PC-3 (cell line): ENCODE results near the gene CERKL. TPM values are rescaled to one million over a fixed set of nuclear protein-coding genes. Genes with fewer than 3 reads are reported as not detected.

ENCODE experiments used
- ATAC-seq: fragments of 200-7000 bp; cut with Tn5 transposase; 2 replicates; pipeline ENCODE4 v1.9.1; 2020; ENCODE audit warnings: mild to moderate bottlenecking, moderate library complexity
- BruUV-seq: library from RNA; stranded (reverse); fragments of 400-500 nt; replicated peaks from 2 replicates; lab custom pipeline; 2021; lab: Mats Ljungman, UMichigan
- CTCF ChIA-PET: fragments of 300-600 bp; sonication (Branson Sonifier 250); formaldehyde crosslinking; loops from one replicate; lab custom pipeline; 2022; ENCODE audit warnings: antibody characterized with exemption; lab: Charles Lee
- POLR2A ChIA-PET: fragments of 300-600 bp; sonication (Branson Sonifier 250); formaldehyde crosslinking; loops from one replicate; lab custom pipeline; 2022; ENCODE audit warnings: antibody characterized with exemption; ENCODE audit not compliant: unreplicated experiment; lab: Charles Lee
- DNase-seq: peaks from one replicate; pipeline ENCODE4 v3.0.0-alpha.2; 2015
- H2AFZ ChIP-seq: fragments of 300-600 bp; sonication (generic); 2 replicates; pipeline ENCODE4 v1.6.0; 2016; ENCODE audit warnings: antibody characterized with exemption, low read length
- H3F3A ChIP-seq: fragments of 300-600 bp; sonication (generic); one replicate; pipeline ENCODE4 v1.6.0; 2017; ENCODE audit warnings: antibody characterized with exemption, low read length, control low read depth, mild to moderate bottlenecking; ENCODE audit not compliant: unreplicated experiment
- H3K27ac ChIP-seq: fragments of 300-600 bp; sonication (generic); 2 replicates; pipeline ENCODE4 v1.5.1; 2016; ENCODE audit warnings: mild to moderate bottlenecking, low read length
- H3K27me3 ChIP-seq: fragments of 300-600 bp; sonication (generic); 2 replicates; pipeline ENCODE4 v1.6.1; 2016; ENCODE audit warnings: low read length, mixed read lengths
- H3K36me3 ChIP-seq: fragments of 300-600 bp; sonication (generic); 2 replicates; pipeline ENCODE4 v1.6.1; 2016; ENCODE audit warnings: low read depth, mixed run types, low read length, mixed read lengths
- H3K4me1 ChIP-seq: fragments of 300-600 bp; sonication (generic); 2 replicates; pipeline ENCODE4 v1.5.1; 2016; ENCODE audit warnings: low read length; ENCODE audit not compliant: insufficient read depth
- H3K4me2 ChIP-seq: fragments of 300-600 bp; sonication (generic); 2 replicates; pipeline ENCODE4 v1.6.0; 2016; ENCODE audit warnings: low read length
- H3K4me3 ChIP-seq: fragments of 300-600 bp; sonication (generic); 2 replicates; pipeline ENCODE4 v1.5.1; 2016; ENCODE audit warnings: mild to moderate bottlenecking, low read length, mixed read lengths
- H3K79me2 ChIP-seq: fragments of 300-600 bp; sonication (generic); 2 replicates; pipeline ENCODE4 v1.6.1; 2017; ENCODE audit warnings: low read length, mixed read lengths
- H3K9ac ChIP-seq: fragments of 300-600 bp; sonication (generic); 2 replicates; pipeline ENCODE4 v1.6.0; 2016; ENCODE audit warnings: mild to moderate bottlenecking, low read length
- H3K9me2 ChIP-seq: fragments of 300-600 bp; sonication (generic); replicated peaks from 2 replicates; pipeline ENCODE4 v1.6.1; 2016; ENCODE audit warnings: mixed run types, low read length, mixed read lengths
- H3K9me3 ChIP-seq: fragments of 300-600 bp; sonication (generic); 2 replicates; pipeline ENCODE4 v1.6.1; 2016; ENCODE audit warnings: low read length, mixed read lengths
- H4K20me1 ChIP-seq: fragments of 300-600 bp; sonication (generic); 2 replicates; pipeline ENCODE4 v1.6.1; 2016; ENCODE audit warnings: low read length, mixed read lengths
- CTCF ChIP-seq: fragments of 300-600 bp; sonication (generic); conservative IDR thresholded peaks from 2 replicates; pipeline ENCODE4 v1.5.1; 2017; ENCODE audit warnings: antibody characterized with exemption, low read depth, mild to moderate bottlenecking, low read length
- EZH2 ChIP-seq: fragments of 300-600 bp; sonication (generic); IDR thresholded peaks from one replicate; pipeline ENCODE4 v1.6.1; 2017; ENCODE audit warnings: antibody characterized with exemption, mild to moderate bottlenecking, low read length; ENCODE audit not compliant: unreplicated experiment
- EZH2phosphoT487 ChIP-seq: fragments of 300-600 bp; sonication (generic); IDR thresholded peaks from 2 replicates; pipeline ENCODE4 v1.6.1; 2018; ENCODE audit warnings: mild to moderate bottlenecking, antibody characterized with exemption, low read length, borderline replicate concordance
- intact Hi-C: fragments of 100-400 bp; cut with micrococcal nuclease; formaldehyde crosslinking; loops from 2 replicates; pipeline ENCODE4 v1.9.0; 2023
- total RNA-seq: library from RNA; depleted of rRNA; stranded (reverse); fragments of >200 nt; gene quantifications from 2 replicates; pipeline ENCODE4 v1.2.3, GENCODE V29; 2014

CERKL gene
- total RNA-seq, 1 experiment from 2014 or later = 0.98 TPM

DNA sequence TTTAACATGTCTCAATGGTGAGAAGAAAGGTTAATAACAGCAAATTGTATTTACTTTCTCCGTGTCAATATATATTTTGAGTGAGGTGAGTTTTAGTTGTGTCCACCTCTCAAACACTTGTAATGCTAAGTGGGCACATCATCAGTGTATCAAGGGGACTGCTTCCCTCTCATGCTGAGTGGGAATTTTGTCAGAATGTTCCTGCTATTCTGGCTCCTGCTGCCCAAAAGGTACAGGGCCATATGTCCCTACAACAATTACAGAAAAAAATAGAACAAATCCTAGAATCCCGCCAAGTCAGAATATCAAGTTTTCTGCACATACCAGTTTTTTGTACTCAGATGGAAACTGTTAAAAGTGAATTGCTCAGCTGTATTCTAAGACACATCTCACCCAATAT is 5.4 kb upstream of the CERKL start:
- POLR2A ChIA-PET = no interaction called here
- Histone ChIP-seq H3K27me3 (no peaks in the 10 kb centered on the region), H3K27ac (no peak overlapping the region), H3K4me2 (no peak overlapping the region), H3K79me2 (no peaks in the 10 kb centered on the region), H3F3A (no peaks in the 10 kb centered on the region), H4K20me1 (no peaks in the 10 kb centered on the region), H3K9me3 (0 out of 2 replicates have a peak, but pooled peaks cover 13% of the 10 kb centered on the region), H3K4me1 (0 out of 2 replicates have a peak, but pooled peaks cover under 1% of the 10 kb centered on the region), H2AFZ (no peak overlapping the region), H3K36me3 (no peaks in the 10 kb centered on the region), H3K9me2 (no peaks in the 10 kb centered on the region), H3K9ac (no peak overlapping the region), H3K4me3 (no peak overlapping the region)
- CTCF ChIA-PET = no interaction called here
- DNase-seq = no peak
- no TSS peak for BruUV-seq
- intact Hi-C loops = no loop called here
- TF ChIP-seq CTCF = no peak
- no peak for ATAC-seq

DNA sequence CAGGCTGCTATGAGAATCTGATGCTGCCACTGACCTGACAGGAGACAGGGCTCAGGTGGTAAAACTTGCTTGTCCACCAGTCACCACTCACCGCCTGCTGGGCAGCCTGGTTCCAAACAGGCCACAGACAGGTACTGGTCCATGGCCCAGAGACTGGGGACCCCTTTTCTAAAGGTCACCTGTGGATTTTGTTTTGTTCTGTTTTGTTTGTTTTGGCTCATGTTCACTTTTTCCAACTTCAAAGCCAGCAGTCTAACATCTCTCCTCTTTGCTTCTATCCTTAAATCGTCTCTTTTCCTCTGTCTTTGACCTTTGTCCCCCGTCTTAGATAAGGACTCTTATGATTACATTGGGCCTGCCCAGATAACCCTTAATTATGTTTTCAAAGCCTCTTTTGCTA is 3.3 kb upstream of the CERKL start:
- Histone ChIP-seq H3K4me2 (no peak overlapping the region), H3K27ac (no peak overlapping the region), H3F3A (no peaks in the 10 kb centered on the region), H3K9me2 (no peaks in the 10 kb centered on the region), H3K4me3 (no peak overlapping the region), H4K20me1 (no peaks in the 10 kb centered on the region), H3K9ac (no peak overlapping the region), H3K9me3 (no peaks in the 10 kb centered on the region), H3K79me2 (no peaks in the 10 kb centered on the region), H3K36me3 (no peaks in the 10 kb centered on the region), H3K4me1 (0 out of 2 replicates have a peak, but pooled peaks cover 8% of the 10 kb centered on the region), H3K27me3 (no peaks in the 10 kb centered on the region), H2AFZ (no peak overlapping the region)
- ChIA-PET POLR2A (no interaction called here), CTCF (no interaction called here)
- BruUV-seq = no TSS peak
- DNase-seq = peak; percentile 4
- intact Hi-C loops = no loop called here
- TF ChIP-seq EZH2phosphoT487 (no peak), EZH2 (no peak), CTCF (no peak)
- no peak for ATAC-seq

DNA sequence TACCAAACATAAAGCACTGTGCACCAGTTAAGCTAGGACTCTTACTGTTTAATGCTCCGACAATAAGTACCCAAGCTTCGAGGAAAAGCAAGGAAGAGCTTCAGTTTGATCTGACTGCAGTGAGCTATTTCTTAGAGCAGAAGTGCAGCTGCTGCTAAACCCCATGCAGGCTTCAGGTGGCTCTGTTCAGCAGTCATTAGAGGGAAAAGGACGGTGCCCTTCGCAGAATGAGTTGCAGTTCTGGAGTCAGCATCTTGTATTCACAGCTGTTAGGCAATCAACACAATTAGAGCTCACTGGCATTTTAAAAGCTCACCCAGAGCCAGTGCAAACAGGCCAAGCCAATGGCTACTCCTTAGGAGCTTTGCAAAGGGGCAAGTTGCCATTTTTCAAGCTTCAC is 1.5 kb upstream of the CERKL start:
- intact Hi-C loops = no loop called here
- Histone ChIP-seq H3K4me3 (no peak overlapping the region), H3K9me3 (no peaks in the 10 kb centered on the region), H2AFZ (no peak overlapping the region), H4K20me1 (no peaks in the 10 kb centered on the region), H3K79me2 (no peaks in the 10 kb centered on the region), H3F3A (no peaks in the 10 kb centered on the region), H3K9ac (no peak overlapping the region), H3K9me2 (no peaks in the 10 kb centered on the region), H3K4me1 (0 out of 2 replicates have a peak, but pooled peaks cover 8% of the 10 kb centered on the region), H3K36me3 (no peaks in the 10 kb centered on the region), H3K27ac (no peak overlapping the region), H3K27me3 (no peaks in the 10 kb centered on the region), H3K4me2 (no peak overlapping the region)
- no TSS peak for BruUV-seq
- CTCF ChIA-PET = interaction anchor here (0.6 kb wide), 1 partner anchor 57 kb away, joined by 3 read pairs; no protein-coding TSS in a partner anchor
- TF ChIP-seq EZH2 (no peak), CTCF (no peak), EZH2phosphoT487 (no peak)
- ATAC-seq (no peak), DNase-seq (no peak)
- POLR2A ChIA-PET = interaction anchor here (0.6 kb wide), 1 partner anchor 317 kb away, joined by 4 read pairs; no protein-coding TSS in a partner anchor
